ENCODE data around the gene SFTPA1. TPM values are rescaled to one million over a fixed set of nuclear protein-coding genes. Genes with fewer than 3 reads are reported as not detected.

Gene SFTPA1
- polyA plus RNA-seq, 3 donors: not detected

GRCh38 chr10:79579361-79579760 is 31.4 kb upstream of the SFTPA1 start:
- Histone ChIP-seq H3K4me1 (ENCODE audit: control insufficient read depth in 1 of 2, insufficient read depth in 2 of 2, low read length in 2 of 2) (no peaks in the 10 kb centered on the region), H3K79me2 (ENCODE audit: insufficient read depth, low read length) (no peaks in the 10 kb centered on the region), H3K4me3 (replicated peaks in 1 of 3; ENCODE audit: low read depth in 2 of 3, low read length in 3 of 3) (no peak overlapping the region), H3K27me3 (ENCODE audit: control insufficient read depth in 2 of 2, insufficient read depth in 2 of 2, low read length in 2 of 2) (peaks cover 0 to 2% of the 10 kb centered on the region in 2 donors), H3K27ac (ENCODE audit: low read depth in 1 of 2, low read length in 2 of 2) (no peak overlapping the region), H3K4me2 (replicated peaks; ENCODE audit: extremely low read depth, low read length, poor library complexity, severe bottlenecking) (no peak overlapping the region), H3K9ac (ENCODE audit: insufficient read depth, low read length, poor library complexity, severe bottlenecking) (no peak overlapping the region), H4K20me1 (ENCODE audit: insufficient read depth, low read length) (no peaks in the 10 kb centered on the region), H3K9me3 (replicated peaks in 1 of 2; ENCODE audit: control insufficient read depth in 1 of 2, insufficient read depth in 1 of 2, low read length in 2 of 2) (no peaks in the 10 kb centered on the region), H2AFZ (ENCODE audit: insufficient read depth, low read depth, low read length, poor library complexity, severe bottlenecking) (no peak overlapping the region), H3K36me3 (replicated peaks in 1 of 2; ENCODE audit: control insufficient read depth in 1 of 2, insufficient read depth in 2 of 2, low read length in 2 of 2) (no peaks in the 10 kb centered on the region)
- no peak for TF ChIP-seq CTCF (IDR thresholded peaks at IDR 0.05)
- no CpG with 5 or more reads among the region's 2 CpGs for WGBS (ENCODE audit: insufficient coverage)
- no peak overlapping the region for H3K27ac Mint-ChIP-seq
- no peaks in the 10 kb centered on the region for H3K36me3 Mint-ChIP-seq
- no peak overlapping the region for H3K4me3 Mint-ChIP-seq
- H3K9me3 Mint-ChIP-seq: peaks cover 0 to 10% (median 2%) of the 10 kb centered on the region in 7 donors
- peaks cover 1 to 7% (median 4%) of the 10 kb centered on the region in 3 donors for H3K27me3 Mint-ChIP-seq (ENCODE audit: low read depth in 3 of 3)
- no peak for DNase-seq
- intact Hi-C loops (cut with micrococcal nuclease): no loop called here
- H3K4me1 Mint-ChIP-seq: no peaks in the 10 kb centered on the region

GRCh38 chr10:79581044-79581443 is 29.7 kb upstream of the SFTPA1 start:
- TF ChIP-seq CTCF (IDR thresholded peaks at IDR 0.05): no peak
- Mint-ChIP-seq H3K27me3 (ENCODE audit: low read depth in 3 of 3) (peaks cover 1 to 5% (median 4%) of the 10 kb centered on the region in 3 donors), H3K4me3 (no peak overlapping the region), H3K27ac (no peak overlapping the region), H3K9me3 (peaks cover 0 to 2% (median 0%) of the 10 kb centered on the region in 7 donors), H3K4me1 (no peaks in the 10 kb centered on the region), H3K36me3 (no peaks in the 10 kb centered on the region)
- H2AFZ ChIP-seq (ENCODE audit: insufficient read depth, low read depth, low read length, poor library complexity, severe bottlenecking): no peak overlapping the region
- no peaks in the 10 kb centered on the region for H4K20me1 ChIP-seq (ENCODE audit: insufficient read depth, low read length)
- H3K4me3 ChIP-seq (replicated peaks in 1 of 3; ENCODE audit: low read depth in 2 of 3, low read length in 3 of 3): no peak overlapping the region
- peaks cover 0 to 2% of the 10 kb centered on the region in 2 donors for H3K27me3 ChIP-seq (ENCODE audit: control insufficient read depth in 2 of 2, insufficient read depth in 2 of 2, low read length in 2 of 2)
- intact Hi-C loops (cut with micrococcal nuclease): no loop called here
- H3K27ac ChIP-seq (ENCODE audit: low read depth in 1 of 2, low read length in 2 of 2): no peak overlapping the region
- no peak overlapping the region for H3K9ac ChIP-seq (ENCODE audit: insufficient read depth, low read length, poor library complexity, severe bottlenecking)
- no peaks in the 10 kb centered on the region for H3K79me2 ChIP-seq (ENCODE audit: insufficient read depth, low read length)
- DNase-seq: no peak
- H3K36me3 ChIP-seq (replicated peaks in 1 of 2; ENCODE audit: control insufficient read depth in 1 of 2, insufficient read depth in 2 of 2, low read length in 2 of 2): no peaks in the 10 kb centered on the region
- no peaks in the 10 kb centered on the region for H3K4me1 ChIP-seq (ENCODE audit: control insufficient read depth in 1 of 2, insufficient read depth in 2 of 2, low read length in 2 of 2)
- H3K9me3 ChIP-seq (replicated peaks in 1 of 2; ENCODE audit: control insufficient read depth in 1 of 2, insufficient read depth in 1 of 2, low read length in 2 of 2): no peaks in the 10 kb centered on the region
- no peak overlapping the region for H3K4me2 ChIP-seq (replicated peaks; ENCODE audit: extremely low read depth, low read length, poor library complexity, severe bottlenecking)

Data from CD14-positive monocyte (primary cell).